Measurements from ENCODE around the gene AGBL3. TPM values are rescaled to one million over a fixed set of nuclear protein-coding genes. Genes with fewer than 3 reads are reported as not detected.

AGBL3 gene
- polyA plus RNA-seq, 3 donors = 0.03 to 0.20 (median 0.12) TPM

DNA sequence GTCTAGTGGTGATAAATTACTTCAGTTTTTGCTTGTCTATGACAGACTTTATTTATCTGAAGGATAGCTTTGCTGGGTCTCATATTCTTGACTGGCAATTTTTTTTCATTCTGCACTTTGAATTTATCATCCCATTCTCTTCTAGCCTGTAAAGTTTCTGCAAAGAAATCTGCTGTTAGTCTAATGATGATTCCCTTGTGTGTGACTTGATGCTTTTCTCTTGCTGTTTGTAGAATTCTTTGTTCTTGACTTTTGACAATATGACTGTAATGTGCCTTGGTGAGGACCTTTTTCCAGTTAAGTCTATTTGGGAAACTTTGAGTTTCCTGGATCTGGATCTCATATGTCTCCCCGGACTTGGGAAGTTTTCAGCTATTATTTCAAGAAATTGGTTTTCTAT lies 102.3 kb downstream of the AGBL3 start:
- intact Hi-C loops (cut with micrococcal nuclease) = no loop called here
- Histone ChIP-seq H3K4me1 (ENCODE audit: control insufficient read depth in 1 of 2, insufficient read depth in 2 of 2, low read length in 2 of 2) (no peaks in the 10 kb centered on the region), H3K27me3 (ENCODE audit: control insufficient read depth in 2 of 2, insufficient read depth in 2 of 2, low read length in 2 of 2) (no peaks in the 10 kb centered on the region), H3K27ac (ENCODE audit: low read depth in 1 of 2, low read length in 2 of 2) (no peak overlapping the region), H2AFZ (ENCODE audit: insufficient read depth, low read depth, low read length, poor library complexity, severe bottlenecking) (no peak overlapping the region), H4K20me1 (ENCODE audit: insufficient read depth, low read length) (no peaks in the 10 kb centered on the region), H3K4me3 (replicated peaks in 1 of 3; ENCODE audit: low read depth in 2 of 3, low read length in 3 of 3) (no peak overlapping the region), H3K36me3 (replicated peaks in 1 of 2; ENCODE audit: control insufficient read depth in 1 of 2, insufficient read depth in 2 of 2, low read length in 2 of 2) (no peaks in the 10 kb centered on the region), H3K9ac (ENCODE audit: insufficient read depth, low read length, poor library complexity, severe bottlenecking) (no peak overlapping the region), H3K79me2 (ENCODE audit: insufficient read depth, low read length) (no peaks in the 10 kb centered on the region), H3K4me2 (replicated peaks; ENCODE audit: extremely low read depth, low read length, poor library complexity, severe bottlenecking) (no peak overlapping the region), H3K9me3 (replicated peaks in 1 of 2; ENCODE audit: control insufficient read depth in 1 of 2, insufficient read depth in 1 of 2, low read length in 2 of 2) (peaks cover 9 to 16% of the 10 kb centered on the region in 2 donors)
- TF ChIP-seq, protein P1, sequence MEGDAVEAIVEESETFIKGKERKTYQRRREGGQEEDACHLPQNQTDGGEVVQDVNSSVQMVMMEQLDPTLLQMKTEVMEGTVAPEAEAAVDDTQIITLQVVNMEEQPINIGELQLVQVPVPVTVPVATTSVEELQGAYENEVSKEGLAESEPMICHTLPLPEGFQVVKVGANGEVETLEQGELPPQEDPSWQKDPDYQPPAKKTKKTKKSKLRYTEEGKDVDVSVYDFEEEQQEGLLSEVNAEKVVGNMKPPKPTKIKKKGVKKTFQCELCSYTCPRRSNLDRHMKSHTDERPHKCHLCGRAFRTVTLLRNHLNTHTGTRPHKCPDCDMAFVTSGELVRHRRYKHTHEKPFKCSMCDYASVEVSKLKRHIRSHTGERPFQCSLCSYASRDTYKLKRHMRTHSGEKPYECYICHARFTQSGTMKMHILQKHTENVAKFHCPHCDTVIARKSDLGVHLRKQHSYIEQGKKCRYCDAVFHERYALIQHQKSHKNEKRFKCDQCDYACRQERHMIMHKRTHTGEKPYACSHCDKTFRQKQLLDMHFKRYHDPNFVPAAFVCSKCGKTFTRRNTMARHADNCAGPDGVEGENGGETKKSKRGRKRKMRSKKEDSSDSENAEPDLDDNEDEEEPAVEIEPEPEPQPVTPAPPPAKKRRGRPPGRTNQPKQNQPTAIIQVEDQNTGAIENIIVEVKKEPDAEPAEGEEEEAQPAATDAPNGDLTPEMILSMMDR (IDR thresholded peaks at IDR 0.05) = no peak
- Mint-ChIP-seq H3K4me3 (no peak overlapping the region), H3K9me3 (peaks cover 0 to 13% (median 11%) of the 10 kb centered on the region in 7 donors), H3K36me3 (no peaks in the 10 kb centered on the region), H3K27ac (no peak overlapping the region), H3K27me3 (ENCODE audit: low read depth in 3 of 3) (peaks cover 0 to 4% (median 0%) of the 10 kb centered on the region in 3 donors), H3K4me1 (no peaks in the 10 kb centered on the region)
- no CpG with 5 or more reads among the region's 1 CpG for WGBS (ENCODE audit: insufficient coverage)
- no peak for DNase-seq

DNA sequence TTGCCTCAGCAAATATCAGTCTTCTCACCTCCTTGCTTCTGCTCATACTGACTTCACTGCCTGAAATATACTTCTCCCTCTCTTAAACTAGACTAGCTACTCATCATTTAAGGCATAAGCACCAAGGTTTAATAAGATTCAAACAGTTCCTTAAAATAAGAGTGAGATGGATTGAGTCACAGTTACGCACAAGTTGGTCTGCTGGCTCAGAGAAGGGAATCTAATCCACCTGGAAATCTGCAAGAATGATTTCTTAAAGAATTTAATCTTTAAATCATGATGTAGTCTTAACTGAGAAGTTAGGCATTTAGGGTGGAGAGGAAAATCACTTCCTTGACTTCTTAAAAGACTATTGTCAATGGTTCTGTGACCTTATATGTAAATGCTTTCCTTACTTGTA lies 105.4 kb downstream of the AGBL3 start:
- TF ChIP-seq, protein P1 (IDR thresholded peaks at IDR 0.05) = no peak
- Mint-ChIP-seq H3K36me3 (no peaks in the 10 kb centered on the region), H3K27ac (no peak overlapping the region), H3K4me1 (peaks cover 2% of the 10 kb centered on the region), H3K9me3 (peaks cover 8 to 13% (median 9%) of the 10 kb centered on the region in 7 donors), H3K4me3 (no peak overlapping the region), H3K27me3 (ENCODE audit: low read depth in 3 of 3) (peaks cover 1 to 4% (median 2%) of the 10 kb centered on the region in 3 donors)
- H2AFZ ChIP-seq (ENCODE audit: insufficient read depth, low read depth, low read length, poor library complexity, severe bottlenecking) = no peak overlapping the region
- H3K27me3 ChIP-seq (ENCODE audit: control insufficient read depth in 2 of 2, insufficient read depth in 2 of 2, low read length in 2 of 2) = no peaks in the 10 kb centered on the region
- no peaks in the 10 kb centered on the region for H3K4me1 ChIP-seq (ENCODE audit: control insufficient read depth in 1 of 2, insufficient read depth in 2 of 2, low read length in 2 of 2)
- peaks cover 9 to 16% of the 10 kb centered on the region in 2 donors for H3K9me3 ChIP-seq (replicated peaks in 1 of 2; ENCODE audit: control insufficient read depth in 1 of 2, insufficient read depth in 1 of 2, low read length in 2 of 2)
- H3K36me3 ChIP-seq (replicated peaks in 1 of 2; ENCODE audit: control insufficient read depth in 1 of 2, insufficient read depth in 2 of 2, low read length in 2 of 2) = no peaks in the 10 kb centered on the region
- H3K4me2 ChIP-seq (replicated peaks; ENCODE audit: extremely low read depth, low read length, poor library complexity, severe bottlenecking) = no peak overlapping the region
- DNase-seq = no peak
- intact Hi-C loops (cut with micrococcal nuclease) = no loop called here
- no peak overlapping the region for H3K27ac ChIP-seq (ENCODE audit: low read depth in 1 of 2, low read length in 2 of 2)
- WGBS (ENCODE audit: insufficient coverage) = no CpG with 5 or more reads among the region's 1 CpG
- H3K4me3 ChIP-seq (replicated peaks in 1 of 3; ENCODE audit: low read depth in 2 of 3, low read length in 3 of 3) = no peak overlapping the region
- H3K9ac ChIP-seq (ENCODE audit: insufficient read depth, low read length, poor library complexity, severe bottlenecking) = no peak overlapping the region
- H4K20me1 ChIP-seq (ENCODE audit: insufficient read depth, low read length) = no peaks in the 10 kb centered on the region
- H3K79me2 ChIP-seq (ENCODE audit: insufficient read depth, low read length) = no peaks in the 10 kb centered on the region
